ENCODE measurements around the gene UBE2F. TPM values are rescaled to one million over a fixed set of nuclear protein-coding genes. Genes with fewer than 3 reads are reported as not detected.

Gene UBE2F
- total RNA-seq, 2 experiments from 2014 or later, result 19.9 to 27.1 TPM

DNA sequence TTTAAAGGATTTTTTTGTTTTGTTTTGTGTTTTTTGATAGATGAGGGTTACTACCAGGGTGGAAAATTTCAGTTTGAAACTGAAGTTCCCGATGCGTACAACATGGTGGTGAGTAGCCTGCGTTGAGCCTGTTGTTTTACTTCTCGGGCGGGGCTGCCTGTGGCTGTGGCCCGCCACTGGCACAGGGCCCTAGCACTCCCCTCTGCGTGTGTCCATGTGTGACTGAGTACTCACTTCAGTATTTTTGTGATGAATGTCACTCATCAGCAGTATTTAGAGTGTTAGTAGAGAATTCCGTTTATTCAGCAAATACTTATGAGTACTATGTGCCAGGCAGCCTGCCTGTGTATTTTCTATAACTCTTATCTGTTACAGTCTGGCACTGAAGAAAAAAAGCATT lies 49.7 kb downstream of the UBE2F start:
- H2AFZ ChIP-seq (ENCODE audit: low read length), result no peak overlapping the region
- H3K27ac ChIP-seq (ENCODE audit: low read depth, low read length, poor library complexity, severe bottlenecking), result no peak overlapping the region
- no TSS peak for BruUV-seq (replicated peaks)
- no peak for DNase-seq (ENCODE audit: low spot score)
- no peak overlapping the region for H3K4me3 ChIP-seq (ENCODE audit: low read depth, low read length, poor library complexity, severe bottlenecking)
- POLR2A ChIA-PET, result no interaction called here
- no peaks in the 10 kb centered on the region for H3K9me2 ChIP-seq (ENCODE audit: insufficient read depth, low read length)
- intact Hi-C loops (cut with micrococcal nuclease; ENCODE audit: unreplicated experiment), result no loop called here
- no peak overlapping the region for H3K4me2 ChIP-seq (ENCODE audit: low read length)
- H3K9me3 ChIP-seq (ENCODE audit: low read length), result no peaks in the 10 kb centered on the region
- TF ChIP-seq EZH2phosphoT487 (IDR thresholded peaks at IDR 0.05; ENCODE audit: borderline replicate concordance, low read depth, low read length), result no peak
- TF ChIP-seq, protein P1, sequence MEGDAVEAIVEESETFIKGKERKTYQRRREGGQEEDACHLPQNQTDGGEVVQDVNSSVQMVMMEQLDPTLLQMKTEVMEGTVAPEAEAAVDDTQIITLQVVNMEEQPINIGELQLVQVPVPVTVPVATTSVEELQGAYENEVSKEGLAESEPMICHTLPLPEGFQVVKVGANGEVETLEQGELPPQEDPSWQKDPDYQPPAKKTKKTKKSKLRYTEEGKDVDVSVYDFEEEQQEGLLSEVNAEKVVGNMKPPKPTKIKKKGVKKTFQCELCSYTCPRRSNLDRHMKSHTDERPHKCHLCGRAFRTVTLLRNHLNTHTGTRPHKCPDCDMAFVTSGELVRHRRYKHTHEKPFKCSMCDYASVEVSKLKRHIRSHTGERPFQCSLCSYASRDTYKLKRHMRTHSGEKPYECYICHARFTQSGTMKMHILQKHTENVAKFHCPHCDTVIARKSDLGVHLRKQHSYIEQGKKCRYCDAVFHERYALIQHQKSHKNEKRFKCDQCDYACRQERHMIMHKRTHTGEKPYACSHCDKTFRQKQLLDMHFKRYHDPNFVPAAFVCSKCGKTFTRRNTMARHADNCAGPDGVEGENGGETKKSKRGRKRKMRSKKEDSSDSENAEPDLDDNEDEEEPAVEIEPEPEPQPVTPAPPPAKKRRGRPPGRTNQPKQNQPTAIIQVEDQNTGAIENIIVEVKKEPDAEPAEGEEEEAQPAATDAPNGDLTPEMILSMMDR (conservative IDR thresholded peaks at IDR 0.05; ENCODE audit: low read length), result no peak
- no peaks in the 10 kb centered on the region for H4K20me1 ChIP-seq (ENCODE audit: insufficient read depth, low read length)
- no peaks in the 10 kb centered on the region for H3K4me1 ChIP-seq (ENCODE audit: insufficient read depth, low read length, poor library complexity, severe bottlenecking)
- CTCF ChIA-PET (ENCODE audit: unreplicated experiment), result no interaction called here
- H3K79me2 ChIP-seq (ENCODE audit: insufficient read depth, low read depth, low read length), result no peaks in the 10 kb centered on the region
- no peaks in the 10 kb centered on the region for H3K36me3 ChIP-seq (ENCODE audit: insufficient read depth, low read length)

DNA sequence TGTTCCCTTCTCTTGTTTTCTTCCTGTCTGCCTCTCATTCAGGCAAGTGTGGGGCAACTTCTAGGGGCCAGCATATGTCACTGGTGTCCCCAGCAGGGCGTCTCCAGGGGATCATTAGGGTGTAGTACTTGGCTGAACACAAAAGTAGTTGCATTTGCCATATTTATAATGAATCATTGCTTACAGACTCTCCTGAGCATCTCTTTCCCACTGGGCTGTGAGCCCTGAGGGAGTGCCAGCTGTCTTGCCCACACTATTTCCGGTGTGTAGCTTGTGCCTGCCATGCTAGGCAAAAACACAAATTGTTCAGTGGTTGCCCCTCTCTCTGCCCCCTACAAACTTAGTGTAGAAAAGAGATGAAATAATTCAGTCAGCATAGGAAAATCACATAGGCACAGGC lies 53.1 kb downstream of the UBE2F start:
- H3K36me3 ChIP-seq (ENCODE audit: insufficient read depth, low read length), result no peaks in the 10 kb centered on the region
- DNase-seq (ENCODE audit: low spot score), result no peak
- H3K27ac ChIP-seq (ENCODE audit: low read depth, low read length, poor library complexity, severe bottlenecking), result no peak overlapping the region
- no peak overlapping the region for H3K4me3 ChIP-seq (ENCODE audit: low read depth, low read length, poor library complexity, severe bottlenecking)
- no peaks in the 10 kb centered on the region for H3K79me2 ChIP-seq (ENCODE audit: insufficient read depth, low read depth, low read length)
- no peaks in the 10 kb centered on the region for H3K4me1 ChIP-seq (ENCODE audit: insufficient read depth, low read length, poor library complexity, severe bottlenecking)
- no peak overlapping the region for H3K4me2 ChIP-seq (ENCODE audit: low read length)
- no peaks in the 10 kb centered on the region for H3K9me3 ChIP-seq (ENCODE audit: low read length)
- TF ChIP-seq EZH2phosphoT487 (IDR thresholded peaks at IDR 0.05; ENCODE audit: borderline replicate concordance, low read depth, low read length), result no peak
- intact Hi-C loops (cut with micrococcal nuclease; ENCODE audit: unreplicated experiment), result no loop called here
- H3K9me2 ChIP-seq (ENCODE audit: insufficient read depth, low read length), result no peaks in the 10 kb centered on the region
- ChIA-PET POLR2A (no interaction called here), CTCF (ENCODE audit: unreplicated experiment) (no interaction called here)
- no peak overlapping the region for H2AFZ ChIP-seq (ENCODE audit: low read length)
- H4K20me1 ChIP-seq (ENCODE audit: insufficient read depth, low read length), result no peaks in the 10 kb centered on the region; the same call in 1 of the 2 replicates
- BruUV-seq (replicated peaks), result no TSS peak

DNA sequence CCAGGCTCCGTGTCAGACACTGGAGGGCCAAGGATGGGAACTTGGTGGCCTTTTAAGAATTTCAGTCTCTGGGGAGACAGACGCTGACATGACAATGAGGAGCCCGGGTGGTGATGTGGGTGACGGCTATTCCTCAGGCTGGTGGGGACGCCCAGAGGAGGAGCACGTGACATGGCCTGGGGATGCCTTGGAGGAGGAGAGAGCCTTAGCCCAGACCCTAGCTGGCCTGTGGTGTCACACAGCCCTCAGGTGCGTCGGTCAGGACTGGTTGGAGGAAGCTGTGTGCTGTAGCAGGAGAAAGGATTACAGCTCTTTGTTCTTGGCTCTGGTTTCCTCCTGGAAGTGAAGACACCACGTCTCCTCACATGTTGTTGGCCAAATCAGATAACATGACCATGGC lies 54.0 kb downstream of the UBE2F start:
- H4K20me1 ChIP-seq (ENCODE audit: insufficient read depth, low read length), result no peaks in the 10 kb centered on the region; the same call in 1 of the 2 replicates
- POLR2A ChIA-PET, result no interaction called here
- no peak overlapping the region for H3K27ac ChIP-seq (ENCODE audit: low read depth, low read length, poor library complexity, severe bottlenecking)
- H3K4me2 ChIP-seq (ENCODE audit: low read length), result no peak overlapping the region
- no peaks in the 10 kb centered on the region for H3K9me2 ChIP-seq (ENCODE audit: insufficient read depth, low read length)
- no peak for DNase-seq (ENCODE audit: low spot score)
- BruUV-seq (replicated peaks), result no TSS peak
- no peaks in the 10 kb centered on the region for H3K9me3 ChIP-seq (ENCODE audit: low read length)
- no peaks in the 10 kb centered on the region for H3K79me2 ChIP-seq (ENCODE audit: insufficient read depth, low read depth, low read length)
- H3K4me1 ChIP-seq (ENCODE audit: insufficient read depth, low read length, poor library complexity, severe bottlenecking), result no peaks in the 10 kb centered on the region
- H3K4me3 ChIP-seq (ENCODE audit: low read depth, low read length, poor library complexity, severe bottlenecking), result no peak overlapping the region
- no peak for TF ChIP-seq EZH2phosphoT487 (IDR thresholded peaks at IDR 0.05; ENCODE audit: borderline replicate concordance, low read depth, low read length)
- TF ChIP-seq, protein P1 (conservative IDR thresholded peaks at IDR 0.05; ENCODE audit: low read length), result no peak
- intact Hi-C loops (cut with micrococcal nuclease; ENCODE audit: unreplicated experiment), result no loop called here
- H2AFZ ChIP-seq (ENCODE audit: low read length), result no peak overlapping the region
- CTCF ChIA-PET (ENCODE audit: unreplicated experiment), result no interaction called here
- no peaks in the 10 kb centered on the region for H3K36me3 ChIP-seq (ENCODE audit: insufficient read depth, low read length)
